Endodermal cell (in vitro differentiated cells): ENCODE results near the gene ELOVL4. TPM values are rescaled to one million over a fixed set of nuclear protein-coding genes. Genes with fewer than 3 reads are reported as not detected.

ENCODE experiments used
- DNase-seq: peaks from one replicate; pipeline ENCODE4 v3.0.0-alpha.2; 2017
- H3K27ac ChIP-seq: 2 replicates; pipeline ENCODE4 v1.5.1; 2013; ENCODE audit warnings: mild to moderate bottlenecking, low read depth, low read length, moderate library complexity
- H3K27me3 ChIP-seq: 2 replicates; pipeline ENCODE4 v1.6.1; 2013; ENCODE audit warnings: mild to moderate bottlenecking, low read length, moderate library complexity; ENCODE audit not compliant: insufficient read depth, control insufficient read depth, poor library complexity, severe bottlenecking
- H3K36me3 ChIP-seq: 2 replicates; pipeline ENCODE4 v1.7.0; 2013; ENCODE audit warnings: mild to moderate bottlenecking, low read length, moderate library complexity; ENCODE audit not compliant: control insufficient read depth, insufficient read depth
- H3K4me1 ChIP-seq: one replicate; pipeline ENCODE4 v1.7.0; 2013; ENCODE audit warnings: low read length; ENCODE audit not compliant: control insufficient read depth, insufficient read depth
- H3K4me3 ChIP-seq: 2 replicates; pipeline ENCODE4 v1.5.1; 2013; ENCODE audit warnings: mild to moderate bottlenecking, low read length, moderate library complexity
- H3K9ac ChIP-seq: 2 replicates; pipeline ENCODE4 v1.6.1; 2013; ENCODE audit warnings: mild to moderate bottlenecking, low read length, moderate library complexity; ENCODE audit not compliant: poor library complexity, severe bottlenecking; ENCODE audit errors: extremely low read depth
- H3K9me3 ChIP-seq: 2 replicates; pipeline ENCODE4 v1.6.1; 2013; ENCODE audit warnings: mild to moderate bottlenecking, low read length, moderate library complexity; ENCODE audit not compliant: control insufficient read depth
- H3K27ac Mint-ChIP-seq: 2 replicates; pipeline ENCODE4 v1.8.0; 2020; ENCODE audit warnings: mixed read lengths
- H3K27me3 Mint-ChIP-seq: 2 replicates; pipeline ENCODE4 v1.8.0; 2021; ENCODE audit warnings: mild to moderate bottlenecking, mixed read lengths; ENCODE audit not compliant: insufficient read depth
- H3K36me3 Mint-ChIP-seq: 2 replicates; pipeline ENCODE4 v1.8.0; 2020; ENCODE audit warnings: low read depth, mixed read lengths
- H3K4me1 Mint-ChIP-seq: 2 replicates; pipeline ENCODE4 v1.8.0; 2020; ENCODE audit warnings: mixed read lengths
- H3K4me3 Mint-ChIP-seq: 2 replicates; pipeline ENCODE4 v1.8.0; 2020; ENCODE audit warnings: mild to moderate bottlenecking, moderate library complexity, mixed read lengths
- H3K9me3 Mint-ChIP-seq: 2 replicates; pipeline ENCODE4 v1.8.0; 2020; ENCODE audit warnings: mild to moderate bottlenecking, mixed read lengths
- WGBS, 2 experiments: methylation state at CpG; one replicate each; pipeline versions ENCODE4 v1.1.5 to v1.1.7; 2013; ENCODE audit warnings: missing lambda C conversion rate in 2 of 2, mixed read lengths in 1 of 2; ENCODE audit not compliant: insufficient coverage in 1 of 2, insufficient read length in 1 of 2; 5-methylcytosine and 5-hydroxymethylcytosine counted together
- total RNA-seq, 2 donors: library from RNA; stranded (reverse); fragmentation: NEBNext Ultra II Directional in 1 of 2; extraction: Animal tissue kit (Norgen Biotek cat#: 25700) in 1 of 2; gene quantifications; 2 replicates in 1 of 2; 3 replicates in 1 of 2; pipeline ENCODE4 v1.2.1, GENCODE V29; 2021
- TF ChIP-seq, protein P1 (sequence below): fragments of 200-600 bp; sonication (generic); conservative IDR thresholded peaks from 2 replicates; pipeline ENCODE4 v1.5.0; 2021; ENCODE audit warnings: antibody characterized with exemption, mild to moderate bottlenecking

ELOVL4 gene
- total RNA-seq, 2 donors from 2014 or later: 7.4 to 8.8 TPM

DNA sequence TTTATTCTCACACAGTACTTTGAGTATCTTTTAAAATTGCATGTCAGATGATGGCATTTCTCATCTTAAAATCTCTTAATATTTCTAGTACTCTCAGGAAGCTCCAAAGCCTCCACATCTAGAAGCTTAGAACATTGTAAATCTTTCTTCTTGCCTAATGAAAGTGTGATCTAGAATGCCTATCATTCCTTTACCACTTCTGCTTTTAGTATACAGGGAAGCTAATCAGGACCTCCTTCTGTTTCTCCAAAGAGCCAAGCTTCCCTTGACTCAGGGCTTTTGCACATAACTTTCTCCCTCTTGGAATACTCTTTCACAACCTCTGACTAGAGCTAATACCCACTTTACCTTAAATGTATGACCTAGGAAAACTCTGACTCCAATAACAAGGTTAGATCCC is 7.5 kb upstream of the ELOVL4 start:
- no peak overlapping the region for H3K4me3 ChIP-seq
- no peak overlapping the region for H3K27ac ChIP-seq
- H3K27me3 ChIP-seq: no peaks in the 10 kb centered on the region
- H3K9me3 ChIP-seq: no peaks in the 10 kb centered on the region
- Mint-ChIP-seq H3K27ac (no peak overlapping the region), H3K4me3 (no peak overlapping the region), H3K27me3 (no peaks in the 10 kb centered on the region), H3K4me1 (no peaks in the 10 kb centered on the region), H3K9me3 (peaks cover 3% of the 10 kb centered on the region), H3K36me3 (no peaks in the 10 kb centered on the region)
- no peaks in the 10 kb centered on the region for H3K4me1 ChIP-seq
- no peak for DNase-seq
- no peak overlapping the region for H3K9ac ChIP-seq
- TF ChIP-seq, protein P1, sequence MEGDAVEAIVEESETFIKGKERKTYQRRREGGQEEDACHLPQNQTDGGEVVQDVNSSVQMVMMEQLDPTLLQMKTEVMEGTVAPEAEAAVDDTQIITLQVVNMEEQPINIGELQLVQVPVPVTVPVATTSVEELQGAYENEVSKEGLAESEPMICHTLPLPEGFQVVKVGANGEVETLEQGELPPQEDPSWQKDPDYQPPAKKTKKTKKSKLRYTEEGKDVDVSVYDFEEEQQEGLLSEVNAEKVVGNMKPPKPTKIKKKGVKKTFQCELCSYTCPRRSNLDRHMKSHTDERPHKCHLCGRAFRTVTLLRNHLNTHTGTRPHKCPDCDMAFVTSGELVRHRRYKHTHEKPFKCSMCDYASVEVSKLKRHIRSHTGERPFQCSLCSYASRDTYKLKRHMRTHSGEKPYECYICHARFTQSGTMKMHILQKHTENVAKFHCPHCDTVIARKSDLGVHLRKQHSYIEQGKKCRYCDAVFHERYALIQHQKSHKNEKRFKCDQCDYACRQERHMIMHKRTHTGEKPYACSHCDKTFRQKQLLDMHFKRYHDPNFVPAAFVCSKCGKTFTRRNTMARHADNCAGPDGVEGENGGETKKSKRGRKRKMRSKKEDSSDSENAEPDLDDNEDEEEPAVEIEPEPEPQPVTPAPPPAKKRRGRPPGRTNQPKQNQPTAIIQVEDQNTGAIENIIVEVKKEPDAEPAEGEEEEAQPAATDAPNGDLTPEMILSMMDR: no peak
- no peaks in the 10 kb centered on the region for H3K36me3 ChIP-seq

DNA sequence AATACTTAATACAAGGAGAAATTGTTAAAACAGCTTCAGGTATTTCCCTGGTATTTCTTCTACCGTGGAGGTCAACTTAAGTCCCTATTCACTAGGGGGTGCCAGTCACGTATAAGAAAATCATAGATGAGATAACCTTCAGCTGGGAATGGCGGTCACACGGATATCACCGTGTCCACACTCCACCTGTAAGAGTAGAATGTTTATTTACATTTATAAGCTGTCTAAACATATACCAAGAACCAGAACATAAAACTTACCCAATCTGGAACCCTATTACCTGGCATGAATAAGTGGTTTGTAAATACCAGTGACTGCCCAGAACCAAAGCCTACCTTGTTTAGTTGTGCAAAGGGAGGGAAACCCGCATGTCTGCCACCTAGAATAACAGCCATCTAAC is 1.9 kb upstream of the ELOVL4 start:
- DNase-seq: peak; percentile 85
- WGBS, 2 experiments: 0 to 25% methylated on average over 1 to 6 of the region's 6 CpGs
- Mint-ChIP-seq H3K27ac (no peak overlapping the region), H3K36me3 (no peaks in the 10 kb centered on the region), H3K9me3 (no peaks in the 10 kb centered on the region), H3K4me1 (peaks cover 6% of the 10 kb centered on the region), H3K4me3 (no peak overlapping the region), H3K27me3 (peaks cover 8% of the 10 kb centered on the region)
- Histone ChIP-seq H3K9ac (no peak overlapping the region), H3K27ac (no peak overlapping the region), H3K9me3 (no peaks in the 10 kb centered on the region), H3K27me3 (peaks cover 6% of the 10 kb centered on the region), H3K4me3 (no peak overlapping the region), H3K36me3 (no peaks in the 10 kb centered on the region), H3K4me1 (no peaks in the 10 kb centered on the region)
- TF ChIP-seq, protein P1: peak; percentile 86

DNA sequence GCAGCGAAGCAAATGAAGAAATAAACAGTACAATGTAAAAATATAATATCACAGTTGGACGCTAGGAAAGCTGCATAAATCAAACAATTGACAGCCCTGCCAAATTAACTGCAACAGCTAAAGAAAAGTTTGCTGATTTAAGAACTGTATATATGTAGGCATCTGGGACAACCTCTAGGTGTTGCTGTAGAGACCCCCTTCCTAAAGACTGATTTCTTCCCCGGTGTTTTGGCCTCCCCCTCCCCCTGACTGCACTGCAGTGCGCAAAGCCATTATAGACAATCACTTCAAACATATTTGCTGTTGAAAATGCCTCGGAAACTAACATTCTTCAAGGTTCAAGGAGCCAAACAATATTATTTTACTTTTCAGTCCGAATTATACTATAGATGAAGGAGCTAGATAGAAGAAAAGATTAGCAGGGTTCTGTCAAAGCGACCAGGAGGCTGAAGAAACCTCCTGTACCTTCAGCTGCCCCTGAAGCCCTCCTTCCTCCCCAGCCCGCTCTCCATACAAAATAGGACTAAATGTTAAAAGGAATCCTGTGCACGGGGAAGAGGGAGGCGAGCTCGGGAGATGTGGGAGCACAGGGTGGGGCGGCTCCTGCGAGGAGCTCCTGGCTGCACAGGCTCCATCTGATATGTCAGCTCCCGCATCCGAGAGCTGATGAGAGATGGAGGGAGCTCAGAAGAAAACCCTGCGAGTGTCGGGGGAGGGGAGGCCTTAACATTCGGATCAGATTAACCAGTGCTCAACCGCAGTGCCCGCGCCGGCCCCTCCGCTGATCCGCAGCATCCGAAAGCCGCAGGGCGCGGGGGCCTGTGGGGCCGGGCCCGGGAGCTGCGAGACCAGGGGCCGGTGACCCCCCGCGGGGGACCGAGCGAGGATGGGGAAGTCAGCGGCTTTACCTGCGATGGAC is 822 bp downstream of the ELOVL4 start:
- H3K9ac ChIP-seq: no peak overlapping the region
- no peaks in the 10 kb centered on the region for H3K36me3 ChIP-seq
- H3K27me3 ChIP-seq: peaks cover 6% of the 10 kb centered on the region
- Mint-ChIP-seq H3K4me1 (peaks cover 17% of the 10 kb centered on the region), H3K9me3 (no peaks in the 10 kb centered on the region), H3K27me3 (peaks cover 8% of the 10 kb centered on the region), H3K36me3 (no peaks in the 10 kb centered on the region), H3K4me3 (peak overlapping the region; percentile 70), H3K27ac (no peak overlapping the region)
- H3K4me1 ChIP-seq: no peaks in the 10 kb centered on the region
- WGBS, 2 experiments: 0 to 1% methylated on average over 7 to 37 of the region's 38 CpGs
- DNase-seq: peak; percentile 67
- H3K4me3 ChIP-seq: peak overlapping the region; percentile 89
- TF ChIP-seq, protein P1: peak; percentile 76
- H3K9me3 ChIP-seq: no peaks in the 10 kb centered on the region
- H3K27ac ChIP-seq: no peak overlapping the region
